H1 (cell line): ENCODE results near the gene ASS1. TPM values are rescaled to one million over a fixed set of nuclear protein-coding genes. Genes with fewer than 3 reads are reported as not detected.

Experiments used
- HDAC6 ChIP-seq: IDR thresholded peaks from one replicate; pipeline ENCODE4 v1.7.1; 2012; ENCODE audit warnings: low read depth, mild to moderate bottlenecking, inconsistent platforms, low read length, moderate library complexity
- NRF1 ChIP-seq: IDR thresholded peaks from 2 replicates; pipeline ENCODE4 v1.6.1; 2011; ENCODE audit warnings: mild to moderate bottlenecking, low read depth, low read length, improper control_type of control experiment
- RXRA ChIP-seq: IDR thresholded peaks from 2 replicates; pipeline ENCODE4 v1.6.1; 2011; ENCODE audit warnings: low read depth, mild to moderate bottlenecking, low read length, moderate library complexity; ENCODE audit not compliant: insufficient read depth
- polyA plus RNA-seq, 7 experiments: library from polyadenylated mRNA; depleted of rRNA in 3 of 7; stranded (reverse) in 5 of 7; unstranded in 2 of 7; fragments of >200 nt in 5 of 7; fragments of 200-250 nt in 2 of 7; gene quantifications; 1 replicate in 5 of 7; 2 replicates in 1 of 7; 4 replicates in 1 of 7; pipeline versions ENCODE4 v1.2.1 to v1.2.3, GENCODE V29; 2011 to 2013; ENCODE audit warnings: missing spikeins in 2 of 7, mixed read lengths in 2 of 7
- total RNA-seq: library from RNA; stranded (reverse); fragmentation: NEBNext Ultra II Directional; extraction: Animal tissue kit (Norgen Biotek cat#: 25700); gene quantifications from 2 replicates; pipeline ENCODE4 v1.2.1, GENCODE V29; 2021
- TF ChIP-seq, protein P1 (sequence below): IDR thresholded peaks from 2 replicates; pipeline ENCODE4 v1.6.1; 2012; ENCODE audit warnings: inconsistent platforms

The ASS1 gene
- total and polyA plus RNA-seq, 2 of the 8 experiments (the other 6 are each of a cell fraction or from before 2014, with no cell fraction given): 108 to 296 TPM

DNA sequence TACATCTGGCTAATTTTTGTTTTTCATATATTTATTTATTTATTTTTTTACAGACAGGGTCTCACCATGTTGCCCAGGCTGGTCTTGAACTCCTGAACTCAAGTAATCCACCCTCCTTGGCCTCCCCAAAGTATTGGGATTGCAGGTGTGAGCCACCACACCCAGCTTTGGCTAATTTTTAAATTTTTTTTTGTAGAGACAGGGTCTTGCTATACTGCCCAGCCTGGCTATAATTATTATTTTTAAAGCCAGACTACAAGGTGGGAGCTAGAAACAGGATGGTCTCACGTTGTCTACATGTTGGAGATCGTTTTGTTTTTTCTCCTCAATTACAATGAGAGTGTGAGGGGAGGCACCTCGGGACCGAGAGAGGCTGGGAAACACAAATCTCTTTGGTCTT, 23.8 kb downstream of the ASS1 start (continued):
- TF ChIP-seq, protein P1, sequence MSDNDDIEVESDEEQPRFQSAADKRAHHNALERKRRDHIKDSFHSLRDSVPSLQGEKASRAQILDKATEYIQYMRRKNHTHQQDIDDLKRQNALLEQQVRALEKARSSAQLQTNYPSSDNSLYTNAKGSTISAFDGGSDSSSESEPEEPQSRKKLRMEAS: no peak
- TF ChIP-seq HDAC6: no peak
- no peak for TF ChIP-seq RXRA
- TF ChIP-seq NRF1: no peak
